Central memory CD8-positive, alpha-beta T cell (primary cell): ENCODE results near the gene ARHGEF5.
"Not testable (repeated sequence)": the region's sequence is repeated elsewhere in the genome, so short reads cannot be mapped to it uniquely, and the experiment has no call there.

Experiments used
- ATAC-seq: fragments of 150-1000 bp; cut with Tn5 transposase; replicated peaks from 2 replicates; pipeline ENCODE4 v1.10.0; 2022; ENCODE audit warnings: mild to moderate bottlenecking, moderate FRiP score, moderate number of reproducible peaks; ENCODE audit not compliant: poor library complexity, severe bottlenecking; ENCODE audit errors: extremely low read depth
- DNase-seq, 2 donors: peaks; one replicate each; pipeline ENCODE4 v3.0.0; 2021; ENCODE audit warnings: low spot score in 2 of 2
- H3K27ac Mint-ChIP-seq: one replicate; pipeline ENCODE4 v1.8.0; 2022; ENCODE audit warnings: low read depth, mild to moderate bottlenecking, moderate library complexity, mixed read lengths
- H3K27me3 Mint-ChIP-seq: one replicate; pipeline ENCODE4 v1.8.0; 2022; ENCODE audit warnings: mixed read lengths
- H3K36me3 Mint-ChIP-seq: one replicate; pipeline ENCODE4 v1.8.0; 2022; ENCODE audit warnings: mild to moderate bottlenecking, moderate library complexity, mixed read lengths; ENCODE audit not compliant: insufficient read depth
- H3K4me1 Mint-ChIP-seq: one replicate; pipeline ENCODE4 v1.8.0; 2022; ENCODE audit warnings: mixed read lengths
- H3K4me3 Mint-ChIP-seq: one replicate; pipeline ENCODE4 v1.8.0; 2022; ENCODE audit warnings: mild to moderate bottlenecking, moderate library complexity, mixed read lengths
- H3K9me3 Mint-ChIP-seq: one replicate; pipeline ENCODE4 v1.8.0; 2022; ENCODE audit warnings: mixed read lengths

ARHGEF5 gene

GRCh38 chr7:144351667-144352066, 3.5 kb upstream of the ARHGEF5 start:
- H3K9me3 Mint-ChIP-seq, H3K27ac Mint-ChIP-seq, H3K36me3 Mint-ChIP-seq, DNase-seq, H3K4me3 Mint-ChIP-seq, ATAC-seq, H3K27me3 Mint-ChIP-seq: not testable (repeated sequence)
- H3K4me1 Mint-ChIP-seq = peaks cover 11% of the 10 kb centered on the region

DNA sequence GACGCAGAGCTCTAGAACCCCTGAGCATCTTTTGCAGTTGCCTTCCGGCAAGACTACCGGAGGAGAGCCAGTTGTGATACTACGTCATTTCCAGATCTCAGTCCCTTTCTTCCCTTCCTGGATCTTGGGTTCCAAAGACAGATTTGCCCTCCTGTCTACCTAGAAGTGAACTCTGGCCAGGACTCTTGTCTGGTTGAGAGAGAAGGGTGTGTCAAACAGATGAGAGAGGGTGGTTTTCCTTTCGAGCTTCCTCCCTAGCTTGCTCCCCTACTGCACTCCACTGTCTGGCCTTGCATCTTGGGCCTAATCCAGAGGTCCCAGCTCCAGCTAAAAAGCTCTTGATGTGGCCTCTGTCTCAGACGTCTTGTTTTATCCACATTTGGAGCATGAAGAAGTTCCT, 983 bp downstream of the ARHGEF5 start:
- not testable (repeated sequence) for DNase-seq, ATAC-seq, H3K27ac Mint-ChIP-seq

GRCh38 chr7:144356860-144357259, 1.7 kb downstream of the ARHGEF5 start:
- H3K27me3 Mint-ChIP-seq, H3K4me3 Mint-ChIP-seq, DNase-seq, H3K36me3 Mint-ChIP-seq, H3K27ac Mint-ChIP-seq, H3K9me3 Mint-ChIP-seq: not testable (repeated sequence)
- ATAC-seq = peak; percentile 23
- H3K4me1 Mint-ChIP-seq = peaks cover 11% of the 10 kb centered on the region

More for the DNA sequence above, 983 bp downstream of the ARHGEF5 start:
- H3K36me3 Mint-ChIP-seq, H3K27me3 Mint-ChIP-seq, H3K9me3 Mint-ChIP-seq, H3K4me3 Mint-ChIP-seq: not testable (repeated sequence)
- peaks cover 11% of the 10 kb centered on the region for H3K4me1 Mint-ChIP-seq

DNA sequence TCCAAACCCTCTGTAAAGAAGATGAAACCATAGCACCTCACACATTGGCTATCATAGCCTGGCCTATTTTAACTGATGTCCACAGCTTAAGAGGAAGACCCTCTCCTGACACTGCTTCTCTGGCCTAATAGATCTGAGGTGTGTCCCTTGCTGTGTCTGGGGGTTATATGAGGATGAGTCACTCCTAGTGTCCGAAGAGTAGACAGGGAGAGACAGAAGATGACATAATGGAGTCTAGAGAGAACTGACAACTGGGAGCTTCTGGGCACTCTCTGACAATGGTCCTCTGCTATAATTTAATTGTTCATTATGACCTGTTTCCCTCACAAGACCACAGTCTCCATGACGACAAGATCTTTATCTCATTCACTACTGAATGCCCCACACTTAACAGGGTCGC, 6.9 kb downstream of the ARHGEF5 start:
- H3K9me3 Mint-ChIP-seq, H3K4me1 Mint-ChIP-seq, H3K27me3 Mint-ChIP-seq, H3K27ac Mint-ChIP-seq, DNase-seq, H3K36me3 Mint-ChIP-seq, H3K4me3 Mint-ChIP-seq: not testable (repeated sequence)
- ATAC-seq = peak; percentile 26

GRCh38 chr7:144365523-144365922, 10.3 kb downstream of the ARHGEF5 start:
- H3K27ac Mint-ChIP-seq, DNase-seq, H3K4me3 Mint-ChIP-seq, H3K27me3 Mint-ChIP-seq, ATAC-seq, H3K9me3 Mint-ChIP-seq, H3K4me1 Mint-ChIP-seq, H3K36me3 Mint-ChIP-seq: not testable (repeated sequence)

GRCh38 chr7:144367250-144367649, 12.0 kb downstream of the ARHGEF5 start:
- H3K36me3 Mint-ChIP-seq, H3K4me1 Mint-ChIP-seq, ATAC-seq, H3K9me3 Mint-ChIP-seq, H3K27me3 Mint-ChIP-seq, DNase-seq, H3K4me3 Mint-ChIP-seq, H3K27ac Mint-ChIP-seq: not testable (repeated sequence)

DNA sequence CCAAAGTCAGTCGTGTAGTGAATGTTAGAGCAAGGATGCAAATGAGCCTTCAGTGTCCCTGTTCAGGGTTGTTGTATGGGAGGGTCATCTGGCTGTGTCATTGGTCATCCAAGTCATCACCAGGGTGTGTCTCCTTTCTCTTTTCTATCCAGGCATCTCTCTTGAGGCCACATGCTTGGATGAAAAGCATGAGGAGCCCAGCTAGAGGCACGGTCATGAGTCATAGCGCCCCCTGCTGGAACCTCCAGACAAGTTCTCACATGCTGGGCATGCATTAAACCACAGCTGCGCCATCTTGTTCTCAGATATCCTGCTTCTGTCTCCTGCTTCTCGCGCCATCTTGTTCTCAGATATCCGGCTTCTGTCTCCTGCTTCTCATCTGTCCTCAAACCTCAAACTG, 14.0 kb downstream of the ARHGEF5 start:
- H3K36me3 Mint-ChIP-seq, DNase-seq, H3K4me3 Mint-ChIP-seq, ATAC-seq, H3K27me3 Mint-ChIP-seq, H3K4me1 Mint-ChIP-seq, H3K9me3 Mint-ChIP-seq, H3K27ac Mint-ChIP-seq: not testable (repeated sequence)

- Mint-ChIP-seq H3K4me1 (no peaks in the 10 kb centered on the region), H3K4me3 (no peak overlapping the region), H3K27me3 (no peaks in the 10 kb centered on the region), H3K27ac (no peak overlapping the region), H3K36me3 (peaks cover 7% of the 10 kb centered on the region), H3K9me3 (no peaks in the 10 kb centered on the region)
- DNase-seq = no peak
- no peak for ATAC-seq
Measured at GRCh38 chr7:144378651-144379050, 23.4 kb downstream of the ARHGEF5 start.

GRCh38 chr7:144379776-144380384, 24.7 kb downstream of the ARHGEF5 start:
- no peaks in the 10 kb centered on the region for H3K4me1 Mint-ChIP-seq
- no peak overlapping the region for H3K27ac Mint-ChIP-seq

GRCh38 chr7:144384071-144384470, 28.9 kb downstream of the ARHGEF5 start:
- DNase-seq (no peak), ATAC-seq (no peak)
- Mint-ChIP-seq H3K4me3 (no peak overlapping the region), H3K27me3 (no peaks in the 10 kb centered on the region), H3K4me1 (no peaks in the 10 kb centered on the region), H3K36me3 (peaks cover 1% of the 10 kb centered on the region), H3K27ac (no peak overlapping the region), H3K9me3 (no peaks in the 10 kb centered on the region)

More at GRCh38 chr7:144379776-144380384, 24.7 kb downstream of the ARHGEF5 start:
- ATAC-seq (no peak), DNase-seq (no peak)
- Mint-ChIP-seq H3K27me3 (no peaks in the 10 kb centered on the region), H3K4me3 (no peak overlapping the region), H3K36me3 (peaks cover 7% of the 10 kb centered on the region), H3K9me3 (no peaks in the 10 kb centered on the region)

GRCh38 chr7:144384555-144385245, 29.5 kb downstream of the ARHGEF5 start:
- H3K27ac Mint-ChIP-seq = no peak overlapping the region
- no peaks in the 10 kb centered on the region for H3K27me3 Mint-ChIP-seq
- ATAC-seq (no peak), DNase-seq (no peak)
- H3K9me3 Mint-ChIP-seq = no peaks in the 10 kb centered on the region
- H3K4me1 Mint-ChIP-seq = no peaks in the 10 kb centered on the region
- H3K36me3 Mint-ChIP-seq = peaks cover 1% of the 10 kb centered on the region
- no peak overlapping the region for H3K4me3 Mint-ChIP-seq

GRCh38 chr7:144386741-144387140, 31.5 kb downstream of the ARHGEF5 start:
- Mint-ChIP-seq H3K27me3 (no peaks in the 10 kb centered on the region), H3K27ac (no peak overlapping the region), H3K4me3 (no peak overlapping the region), H3K9me3 (no peaks in the 10 kb centered on the region), H3K4me1 (peaks cover 2% of the 10 kb centered on the region), H3K36me3 (peaks cover 1% of the 10 kb centered on the region)
- ATAC-seq (no peak), DNase-seq (no peak)

DNA sequence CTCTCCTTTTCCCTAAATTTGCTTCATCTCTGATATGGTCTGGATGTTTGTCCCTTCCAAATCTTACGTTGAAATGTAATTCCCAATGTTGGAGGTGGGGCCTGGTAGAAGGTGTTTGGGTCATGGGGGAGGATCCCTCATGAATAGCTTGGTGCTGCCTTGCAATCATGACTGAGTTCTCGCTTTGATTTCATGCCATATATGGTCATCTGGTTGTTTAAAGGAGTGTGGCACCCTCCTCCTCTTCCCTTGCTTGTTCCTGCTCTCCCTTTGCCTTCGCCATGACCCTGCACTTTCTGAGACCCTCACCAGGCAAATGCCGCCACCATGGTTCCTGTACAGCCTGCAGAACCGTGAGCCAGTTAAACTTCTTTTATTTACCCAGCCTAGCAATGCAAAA, 33.7 kb downstream of the ARHGEF5 start:
- no peak overlapping the region for H3K4me3 Mint-ChIP-seq
- H3K4me1 Mint-ChIP-seq = peaks cover 5% of the 10 kb centered on the region
- ATAC-seq = no peak
- H3K36me3 Mint-ChIP-seq = no peaks in the 10 kb centered on the region
- no peak overlapping the region for H3K27ac Mint-ChIP-seq
- H3K9me3 Mint-ChIP-seq = no peaks in the 10 kb centered on the region
- no peaks in the 10 kb centered on the region for H3K27me3 Mint-ChIP-seq
- DNase-seq = no peak
